ENCODE results near the gene RORC.

GRCh38 chr1:151799179-151800022 is 32.2 kb downstream of the RORC start:
- no peak for TF ChIP-seq CTCF (conservative IDR thresholded peaks at IDR 0.05 in 1 of 2, IDR thresholded peaks at IDR 0.05 in 1 of 2; ENCODE audit: low read depth in 1 of 2, low read length in 2 of 2)
- peak; percentile 25 for TF ChIP-seq EZH2 (IDR thresholded peaks at IDR 0.05; ENCODE audit: low read length, missing control alignments)

Measured in fibroblast of lung (primary cell).